Measurements from ENCODE around the gene OAF.

GRCh38 chr11:120216426-120217102, 5.7 kb downstream of the OAF start:
- TF ChIP-seq EZH2 (IDR thresholded peaks at IDR 0.05; ENCODE audit: borderline replicate concordance, low read depth, low read length, poor library complexity, severe bottlenecking) (no peak), CTCF (conservative IDR thresholded peaks at IDR 0.05; ENCODE audit: low read depth, low read length) (no peak)

All from A673 (cell line).